Tibial nerve (tissue), 4 donors: ENCODE results near the gene RASGEF1C.

Experiments
- CTCF ChIP-seq, 5 experiments: fragments of 200-600 bp in 3 of 5; fragments of 450-650 bp in 2 of 5; sonication (generic) in 3 of 5; IDR thresholded peaks; one replicate each; pipeline ENCODE4 v1.5.1; 2016 to 2019; ENCODE audit warnings: antibody characterized with exemption in 5 of 5, mild to moderate bottlenecking in 3 of 5, moderate library complexity in 2 of 5
- EP300 ChIP-seq, 2 donors: sonication (generic); formaldehyde crosslinking; IDR thresholded peaks; one replicate each; pipeline ENCODE4 v1.6.1; 2017; ENCODE audit warnings: antibody characterized with exemption in 2 of 2, mild to moderate bottlenecking in 1 of 2

- TF ChIP-seq CTCF (IDR thresholded peaks at IDR 0.05) (no peak), EP300 (IDR thresholded peaks at IDR 0.05) (no peak)
Observed at GRCh38 chr5:180250329-180250728, 41.3 kb upstream of the RASGEF1C start.
